ENCODE measurements around the gene ADGRF4. TPM values are rescaled to one million over a fixed set of nuclear protein-coding genes. Genes with fewer than 3 reads are reported as not detected.

The ADGRF4 gene
- total RNA-seq, 6 experiments from 2014 or later: not detected

GRCh38 chr6:47678739-47679138 lies 19.6 kb upstream of the ADGRF4 start:
- Mint-ChIP-seq H3K27ac (no peak overlapping the region), H3K36me3 (ENCODE audit: low read depth) (no peaks in the 10 kb centered on the region), H3K9me3 (no peaks in the 10 kb centered on the region), H3K27me3 (ENCODE audit: insufficient read depth) (no peaks in the 10 kb centered on the region), H3K4me3 (no peak overlapping the region), H3K4me1 (ENCODE audit: low read depth) (no peaks in the 10 kb centered on the region)
- DNase-seq: no peak
- TF ChIP-seq CTCF (IDR thresholded peaks at IDR 0.05): no peak

- Mint-ChIP-seq H3K36me3 (ENCODE audit: low read depth) (no peaks in the 10 kb centered on the region), H3K4me3 (no peak overlapping the region), H3K9me3 (no peaks in the 10 kb centered on the region), H3K4me1 (ENCODE audit: low read depth) (no peaks in the 10 kb centered on the region), H3K27ac (no peak overlapping the region), H3K27me3 (ENCODE audit: insufficient read depth) (no peaks in the 10 kb centered on the region)
- no peak for DNase-seq
- TF ChIP-seq CTCF (IDR thresholded peaks at IDR 0.05): no peak
Measured at GRCh38 chr6:47679322-47679906, 19.0 kb upstream of the ADGRF4 start.

GRCh38 chr6:47680051-47680450 lies 18.3 kb upstream of the ADGRF4 start:
- H3K27ac Mint-ChIP-seq: no peak overlapping the region

GRCh38 chr6:47680724-47681123 lies 17.7 kb upstream of the ADGRF4 start:
- H3K4me1 Mint-ChIP-seq (ENCODE audit: low read depth): no peaks in the 10 kb centered on the region
- no peaks in the 10 kb centered on the region for H3K36me3 Mint-ChIP-seq (ENCODE audit: low read depth)
- no peaks in the 10 kb centered on the region for H3K9me3 Mint-ChIP-seq
- no peak for DNase-seq
- no peaks in the 10 kb centered on the region for H3K27me3 Mint-ChIP-seq (ENCODE audit: insufficient read depth)
- TF ChIP-seq CTCF (IDR thresholded peaks at IDR 0.05): no peak
- H3K27ac Mint-ChIP-seq: no peak overlapping the region
- H3K4me3 Mint-ChIP-seq: no peak overlapping the region

More at GRCh38 chr6:47680051-47680450, 18.3 kb upstream of the ADGRF4 start:
- no peak for DNase-seq
- Mint-ChIP-seq H3K4me1 (ENCODE audit: low read depth) (no peaks in the 10 kb centered on the region), H3K9me3 (no peaks in the 10 kb centered on the region), H3K27me3 (ENCODE audit: insufficient read depth) (no peaks in the 10 kb centered on the region), H3K4me3 (no peak overlapping the region), H3K36me3 (ENCODE audit: low read depth) (no peaks in the 10 kb centered on the region)
- TF ChIP-seq CTCF (IDR thresholded peaks at IDR 0.05): no peak

- Mint-ChIP-seq H3K4me3 (no peak overlapping the region), H3K4me1 (ENCODE audit: low read depth) (no peaks in the 10 kb centered on the region), H3K9me3 (no peaks in the 10 kb centered on the region), H3K36me3 (ENCODE audit: low read depth) (no peaks in the 10 kb centered on the region), H3K27ac (no peak overlapping the region), H3K27me3 (ENCODE audit: insufficient read depth) (no peaks in the 10 kb centered on the region)
- DNase-seq: no peak
- no peak for TF ChIP-seq CTCF (IDR thresholded peaks at IDR 0.05)
Measured at GRCh38 chr6:47681201-47681990, 17.0 kb upstream of the ADGRF4 start.
